Astrocyte of the spinal cord (primary cell): ENCODE measurements around the gene MYLK.

Experiments used
- DNase-seq: peaks from one replicate; pipeline ENCODE4 v3.0.0; 2011; ENCODE audit warnings: low read depth, low spot score
- H3K4me3 ChIP-seq: 2 replicates; pipeline ENCODE4 v1.5.1; 2011; ENCODE audit warnings: low read depth, mild to moderate bottlenecking, low read length, moderate library complexity
- CTCF ChIP-seq: IDR thresholded peaks from 2 replicates; pipeline ENCODE4 v1.5.1; 2012; ENCODE audit warnings: low read depth, mild to moderate bottlenecking, low read length, inconsistent platforms
- in situ Hi-C: cut with HindIII; loops from 2 replicates; pipeline ENCODE4 v1.10.0; 2017; ENCODE audit warnings: low sequenced_read_pairs

MYLK gene

GRCh38 chr3:123802007-123802625 lies 82.0 kb downstream of the MYLK start:
- in situ Hi-C loops = no loop called here
- no peak overlapping the region for H3K4me3 ChIP-seq
- TF ChIP-seq CTCF = no peak
- no peak for DNase-seq

GRCh38 chr3:123801474-123801873 lies 82.7 kb downstream of the MYLK start:
- in situ Hi-C loops = no loop called here
- no peak for DNase-seq
- no peak for TF ChIP-seq CTCF
- no peak overlapping the region for H3K4me3 ChIP-seq

- TF ChIP-seq CTCF = no peak
- H3K4me3 ChIP-seq = no peak overlapping the region
- peak; percentile 24 for DNase-seq
- in situ Hi-C loops = no loop called here
Observed at GRCh38 chr3:123800362-123800682, 83.8 kb downstream of the MYLK start.

- DNase-seq = peak; percentile 63
- in situ Hi-C loops = no loop called here
- H3K4me3 ChIP-seq = no peak overlapping the region
- no peak for TF ChIP-seq CTCF
Observed at GRCh38 chr3:123799544-123800361, 84.4 kb downstream of the MYLK start.

GRCh38 chr3:123798550-123798949 lies 85.6 kb downstream of the MYLK start:
- no peak overlapping the region for H3K4me3 ChIP-seq
- no peak for DNase-seq
- in situ Hi-C loops = no loop called here
- no peak for TF ChIP-seq CTCF

- no peak overlapping the region for H3K4me3 ChIP-seq
- TF ChIP-seq CTCF = no peak
- in situ Hi-C loops = no loop called here
- no peak for DNase-seq
Observed at GRCh38 chr3:123795471-123796251, 88.5 kb downstream of the MYLK start.
